ENCODE results near the gene PCSK6. TPM values are rescaled to one million over a fixed set of nuclear protein-coding genes. Genes with fewer than 3 reads are reported as not detected.

PCSK6 gene
- total RNA-seq, 1 donor from 2014 or later = 1.3 TPM

- no peaks in the 10 kb centered on the region for H4K20me1 ChIP-seq (ENCODE audit: insufficient read depth, low read length)
- DNase-seq (ENCODE audit: low read depth) = no peak
- no peak overlapping the region for H3K4me3 Mint-ChIP-seq (ENCODE audit: unreplicated experiment)
- TF ChIP-seq EZH2 (IDR thresholded peaks at IDR 0.05; ENCODE audit: insufficient read depth, low read length) = no peak
- TF ChIP-seq CTCF (IDR thresholded peaks at IDR 0.05; ENCODE audit: insufficient read depth, low read depth, low read length) = no peak
- no peak overlapping the region for H3K27ac ChIP-seq (ENCODE audit: low read depth, low read length)
- H3K27me3 Mint-ChIP-seq (ENCODE audit: low read depth, unreplicated experiment) = peaks cover 19% of the 10 kb centered on the region
- H3K27ac Mint-ChIP-seq (ENCODE audit: unreplicated experiment) = no peak overlapping the region
- no peaks in the 10 kb centered on the region for H3K36me3 Mint-ChIP-seq (ENCODE audit: low read depth, unreplicated experiment)
- no peaks in the 10 kb centered on the region for H3K27me3 ChIP-seq (ENCODE audit: insufficient read depth, low read length)
- H3K36me3 ChIP-seq (ENCODE audit: insufficient read depth, low read length) = no peaks in the 10 kb centered on the region
- H3K9ac ChIP-seq (ENCODE audit: low read length) = no peak overlapping the region
- H3K4me2 ChIP-seq (ENCODE audit: low read length) = no peak overlapping the region
- no peak overlapping the region for H3K4me3 ChIP-seq (ENCODE audit: insufficient read depth, low read depth, low read length)
- no peaks in the 10 kb centered on the region for H3K4me1 Mint-ChIP-seq (ENCODE audit: low read depth, unreplicated experiment)
- no peaks in the 10 kb centered on the region for H3K9me3 ChIP-seq (ENCODE audit: insufficient read depth, low read depth, low read length)
- no peaks in the 10 kb centered on the region for H3K4me1 ChIP-seq (ENCODE audit: insufficient read depth, low read length)
- H2AFZ ChIP-seq (ENCODE audit: low read depth, low read length) = no peak overlapping the region
- H3K9me3 Mint-ChIP-seq (ENCODE audit: unreplicated experiment) = no peaks in the 10 kb centered on the region
- no peaks in the 10 kb centered on the region for H3K79me2 ChIP-seq (ENCODE audit: insufficient read depth, low read length)
- no peak for FAIRE-seq
These were observed 179.9 kb downstream of the PCSK6 start for GRCh38 chr15:101309436-101310160.

- no peak overlapping the region for H3K4me3 ChIP-seq (ENCODE audit: insufficient read depth, low read depth, low read length)
- no peak overlapping the region for H3K9ac ChIP-seq (ENCODE audit: low read length)
- Mint-ChIP-seq H3K9me3 (ENCODE audit: unreplicated experiment) (no peaks in the 10 kb centered on the region), H3K27ac (ENCODE audit: unreplicated experiment) (no peak overlapping the region), H3K36me3 (ENCODE audit: low read depth, unreplicated experiment) (no peaks in the 10 kb centered on the region), H3K4me3 (ENCODE audit: unreplicated experiment) (no peak overlapping the region), H3K27me3 (ENCODE audit: low read depth, unreplicated experiment) (peaks cover 20% of the 10 kb centered on the region), H3K4me1 (ENCODE audit: low read depth, unreplicated experiment) (no peaks in the 10 kb centered on the region)
- no peaks in the 10 kb centered on the region for H3K27me3 ChIP-seq (ENCODE audit: insufficient read depth, low read length)
- H2AFZ ChIP-seq (ENCODE audit: low read depth, low read length) = no peak overlapping the region
- H3K27ac ChIP-seq (ENCODE audit: low read depth, low read length) = no peak overlapping the region
- FAIRE-seq (no peak), DNase-seq (ENCODE audit: low read depth) (no peak)
- H3K36me3 ChIP-seq (ENCODE audit: insufficient read depth, low read length) = no peaks in the 10 kb centered on the region
- no peaks in the 10 kb centered on the region for H3K9me3 ChIP-seq (ENCODE audit: insufficient read depth, low read depth, low read length)
- no peak overlapping the region for H3K4me2 ChIP-seq (ENCODE audit: low read length)
- H3K4me1 ChIP-seq (ENCODE audit: insufficient read depth, low read length) = no peaks in the 10 kb centered on the region
- H3K79me2 ChIP-seq (ENCODE audit: insufficient read depth, low read length) = no peaks in the 10 kb centered on the region
- TF ChIP-seq CTCF (IDR thresholded peaks at IDR 0.05; ENCODE audit: insufficient read depth, low read depth, low read length) = no peak
- TF ChIP-seq EZH2 (IDR thresholded peaks at IDR 0.05; ENCODE audit: insufficient read depth, low read length) = no peak
- H4K20me1 ChIP-seq (ENCODE audit: insufficient read depth, low read length) = no peaks in the 10 kb centered on the region
These were observed 180.7 kb downstream of the PCSK6 start for GRCh38 chr15:101308604-101309435.
